H1 (cell line): ENCODE data around the gene ARHGEF28. TPM values are rescaled to one million over a fixed set of nuclear protein-coding genes. Genes with fewer than 3 reads are reported as not detected.

Experiments used
- CTCF ChIA-PET: fragments of 300-600 bp; sonication (Branson Sonifier 250); formaldehyde crosslinking; loops from one replicate; lab custom pipeline; 2021; ENCODE audit not compliant: partially characterized antibody; lab: Charles Lee
- POLR2A ChIA-PET: fragments of 300-600 bp; sonication (Branson Sonifier 250); formaldehyde crosslinking; loops from one replicate; lab custom pipeline; 2021; ENCODE audit warnings: inconsistent platforms; ENCODE audit not compliant: partially characterized antibody; lab: Charles Lee
- DNase-seq, 2 experiments: peaks; one replicate each; pipeline versions ENCODE4 v3.0.0 to v3.0.0-alpha.2; 2010 to 2022; ENCODE audit warnings: low spot score in 2 of 2, low read depth in 1 of 2, mixed read lengths in 1 of 2
- FAIRE-seq: peaks from 2 replicates; lab custom pipeline; 2011; peaks lifted over from hg19 to GRCh38; lab: Jason Lieb, UNC
- H2AFZ ChIP-seq: 2 replicates; pipeline ENCODE4 v1.8.1; 2012; ENCODE audit warnings: low read length, inconsistent platforms
- H2AK5ac ChIP-seq: 2 replicates; pipeline ENCODE4 v1.6.1; 2013; ENCODE audit warnings: low read depth, low read length
- H2BK120ac ChIP-seq: replicated peaks from 2 replicates; pipeline ENCODE3; 2013; ENCODE audit warnings: low read depth, low read length, inconsistent platforms
- H2BK12ac ChIP-seq: 2 replicates; pipeline ENCODE4 v1.6.1; 2013; ENCODE audit warnings: low read depth, low read length
- H2BK15ac ChIP-seq: 2 replicates; pipeline ENCODE4 v1.6.1; 2013; ENCODE audit warnings: low read length
- H2BK20ac ChIP-seq: 2 replicates; pipeline ENCODE4 v1.6.1; 2013; ENCODE audit warnings: low read length
- H2BK5ac ChIP-seq: 2 replicates; pipeline ENCODE4 v1.6.1; 2013; ENCODE audit warnings: low read depth, low read length
- H3K14ac ChIP-seq: 2 replicates; pipeline ENCODE4 v1.6.1; 2013; ENCODE audit warnings: inconsistent platforms; ENCODE audit not compliant: insufficient read length
- H3K18ac ChIP-seq: 2 replicates; pipeline ENCODE4 v1.6.1; 2013; ENCODE audit warnings: low read length; ENCODE audit errors: extremely low read depth
- H3K23ac ChIP-seq: 2 replicates; pipeline ENCODE4 v1.6.1; 2013; ENCODE audit warnings: inconsistent platforms; ENCODE audit not compliant: insufficient read length
- H3K23me2 ChIP-seq: 2 replicates; pipeline ENCODE4 v1.6.1; 2013; ENCODE audit warnings: low read depth, low read length
- H3K27ac ChIP-seq: 2 replicates; pipeline ENCODE4 v1.6.1; 2011; ENCODE audit warnings: low read depth, low read length, inconsistent platforms
- H3K27me3 ChIP-seq, 4 experiments: replicated peaks in 1 of 4; 1 replicate in 1 of 4; 2 replicates in 3 of 4; pipeline versions ENCODE4 v1.6.1 to v1.8.1; 2011 to 2013; ENCODE audit warnings: low read length in 3 of 4, mild to moderate bottlenecking in 3 of 4, inconsistent platforms in 2 of 4, mixed read lengths in 2 of 4, moderate library complexity in 1 of 4; ENCODE audit not compliant: control insufficient read depth in 3 of 4, insufficient read depth in 3 of 4; ENCODE audit errors: extremely low read depth in 1 of 4
- H3K36me3 ChIP-seq, 4 experiments: 2 replicates each; pipeline versions ENCODE4 v1.6.1 to v1.8.1; 2011 to 2013; ENCODE audit warnings: mild to moderate bottlenecking in 4 of 4, low read length in 3 of 4, moderate library complexity in 2 of 4, control low read depth in 1 of 4, inconsistent platforms in 1 of 4; ENCODE audit not compliant: insufficient read depth in 4 of 4, control insufficient read depth in 2 of 4
- H3K4ac ChIP-seq: replicated peaks from 2 replicates; pipeline ENCODE3; 2013; ENCODE audit warnings: low read length, low read depth, mixed read lengths, inconsistent platforms; ENCODE audit not compliant: insufficient read length
- H3K4me1 ChIP-seq, 4 experiments: replicated peaks in 1 of 4; 1 replicate in 1 of 4; 2 replicates in 3 of 4; pipeline versions ENCODE4 v1.6.1 to v1.8.1; 2011 to 2013; ENCODE audit warnings: low read length in 3 of 4, inconsistent platforms in 2 of 4, mixed read lengths in 1 of 4; ENCODE audit not compliant: insufficient read depth in 4 of 4, control insufficient read depth in 3 of 4
- H3K4me2 ChIP-seq, 2 experiments: 2 replicates each; pipeline versions ENCODE4 v1.6.1 to v1.8.1; 2011 to 2013; ENCODE audit warnings: low read depth in 2 of 2, low read length in 2 of 2, control low read depth in 1 of 2, inconsistent platforms in 1 of 2, mild to moderate bottlenecking in 1 of 2; ENCODE audit not compliant: insufficient read depth in 1 of 2
- H3K4me3 ChIP-seq, 4 experiments: fragments of 200-600, 300-600 bp in 1 of 4; sonication (generic), shearing (Covaris generic), sonication (Bioruptor Twin) in 1 of 4; 2 replicates each; pipeline versions ENCODE4 v1.5.1 to v1.8.1; 2011 to 2016; ENCODE audit warnings: low read length in 4 of 4, low read depth in 3 of 4, control low read depth in 2 of 4, inconsistent platforms in 2 of 4, mild to moderate bottlenecking in 2 of 4, mixed read lengths in 1 of 4, moderate library complexity in 1 of 4; ENCODE audit not compliant: insufficient read depth in 2 of 4; ENCODE audit errors: extremely low read depth in 1 of 4
- H3K56ac ChIP-seq: replicated peaks from 2 replicates; pipeline ENCODE3; 2013; ENCODE audit warnings: low read depth, mild to moderate bottlenecking, mixed read lengths, low read length, inconsistent platforms; ENCODE audit not compliant: insufficient read length
- H3K79me1 ChIP-seq: 2 replicates; pipeline ENCODE4 v1.6.1; 2013; ENCODE audit warnings: low read depth, low read length, control low read depth
- H3K79me2 ChIP-seq, 2 experiments: 2 replicates each; pipeline versions ENCODE4 v1.6.1 to v1.8.1; 2012 to 2013; ENCODE audit warnings: low read length in 2 of 2, mild to moderate bottlenecking in 2 of 2, inconsistent platforms in 1 of 2; ENCODE audit not compliant: insufficient read depth in 2 of 2, control insufficient read depth in 1 of 2
- H3K9ac ChIP-seq, 4 experiments: replicated peaks in 1 of 4; 1 replicate in 1 of 4; 2 replicates in 3 of 4; pipeline versions ENCODE4 v1.6.1 to v1.8.1; 2011 to 2013; ENCODE audit warnings: low read depth in 3 of 4, low read length in 3 of 4, control low read depth in 2 of 4, mild to moderate bottlenecking in 2 of 4, moderate library complexity in 2 of 4, inconsistent platforms in 1 of 4; ENCODE audit errors: extremely low read depth in 1 of 4
- H3K9me3 ChIP-seq, 2 experiments: 2 replicates each; pipeline versions ENCODE4 v1.6.1 to v1.8.1; 2012 to 2013; ENCODE audit warnings: mild to moderate bottlenecking in 2 of 2, moderate library complexity in 2 of 2, control low read depth in 1 of 2, inconsistent platforms in 1 of 2, low read depth in 1 of 2, low read length in 1 of 2, mixed read lengths in 1 of 2; ENCODE audit not compliant: insufficient read depth in 2 of 2
- H4K20me1 ChIP-seq, 2 experiments: replicated peaks in 1 of 2; 2 replicates each; pipeline versions ENCODE3 to v1.8.1; 2011 to 2013; ENCODE audit warnings: inconsistent platforms in 2 of 2, low read length in 2 of 2, mild to moderate bottlenecking in 1 of 2; ENCODE audit not compliant: insufficient read depth in 2 of 2, control insufficient read depth in 1 of 2
- H4K5ac ChIP-seq: 2 replicates; pipeline ENCODE4 v1.6.1; 2013; ENCODE audit warnings: low read length, low read depth, mixed read lengths, inconsistent platforms; ENCODE audit not compliant: insufficient read length
- H4K8ac ChIP-seq: 2 replicates; pipeline ENCODE4 v1.8.0; 2013; ENCODE audit warnings: mild to moderate bottlenecking, moderate library complexity, low read length, inconsistent platforms; ENCODE audit not compliant: insufficient read depth; ENCODE audit errors: extremely low read depth
- H4K91ac ChIP-seq: replicated peaks from 2 replicates; pipeline ENCODE3; 2013; ENCODE audit warnings: low read length, mixed read lengths, inconsistent platforms; ENCODE audit not compliant: insufficient read length
- CBX8 ChIP-seq: fragments of 300-800, 300-1000 bp; sonication (generic); IDR thresholded peaks from 2 replicates; pipeline ENCODE4 v1.7.1; 2016; ENCODE audit warnings: low read depth, low read length, borderline replicate concordance
- CHD2 ChIP-seq: IDR thresholded peaks from 2 replicates; pipeline ENCODE4 v1.6.1; 2012; ENCODE audit warnings: low read length, improper control_type of control experiment
- CREB1 ChIP-seq: IDR thresholded peaks from 2 replicates; pipeline ENCODE4 v1.6.1; 2012; ENCODE audit warnings: inconsistent platforms
- WGBS, 2 experiments: shearing (Covaris generic) in 1 of 2; methylation state at CpG; one replicate each; pipeline versions ENCODE4 v1.1.6 to v1.1.7; 2013 to 2015; ENCODE audit warnings: low lambda C conversion rate in 2 of 2, mixed read lengths in 2 of 2, inconsistent platforms in 1 of 2, low coverage in 1 of 2, missing lambda C conversion rate in 1 of 2; ENCODE audit not compliant: insufficient replicate concordance in 2 of 2, insufficient coverage in 1 of 2, insufficient read length in 1 of 2; ENCODE audit errors: extremely low coverage in 1 of 2, missing lambda C conversion rate in 1 of 2; 5-methylcytosine and 5-hydroxymethylcytosine counted together
- polyA plus RNA-seq, 7 experiments: library from polyadenylated mRNA; depleted of rRNA in 3 of 7; stranded (reverse) in 5 of 7; unstranded in 2 of 7; fragments of >200 nt in 5 of 7; fragments of 200-250 nt in 2 of 7; gene quantifications; 1 replicate in 5 of 7; 2 replicates in 1 of 7; 4 replicates in 1 of 7; pipeline versions ENCODE4 v1.2.1 to v1.2.3, GENCODE V29; 2011 to 2013; ENCODE audit warnings: missing spikeins in 2 of 7, mixed read lengths in 2 of 7
- total RNA-seq: library from RNA; stranded (reverse); fragmentation: NEBNext Ultra II Directional; extraction: Animal tissue kit (Norgen Biotek cat#: 25700); gene quantifications from 2 replicates; pipeline ENCODE4 v1.2.1, GENCODE V29; 2021

Gene ARHGEF28
- total and polyA plus RNA-seq, 2 of the 8 experiments (the other 6 are each of a cell fraction or from before 2014, with no cell fraction given) = 0.33 to 1.0 TPM

- no peaks in the 10 kb centered on the region for H3K9me3 ChIP-seq
- H2BK20ac ChIP-seq = no peak overlapping the region
- H3K27ac ChIP-seq = no peak overlapping the region
- TF ChIP-seq CBX8 = no peak
- no peak for TF ChIP-seq CHD2
- no peak for TF ChIP-seq CREB1
- no peak overlapping the region for H3K18ac ChIP-seq
- WGBS, 2 experiments = 89% methylated on average over 8 of the region's 8 CpGs; no CpG with 5 or more reads in 1 of the 2 experiments
- no peak overlapping the region for H4K5ac ChIP-seq
- no peak overlapping the region for H4K91ac ChIP-seq
- no peak for DNase-seq
- no peaks in the 10 kb centered on the region for H3K79me2 ChIP-seq
- no peaks in the 10 kb centered on the region for H3K79me1 ChIP-seq
- no peak overlapping the region for H3K4ac ChIP-seq
- H4K8ac ChIP-seq = no peak overlapping the region
- no peak for FAIRE-seq
- H3K23ac ChIP-seq = no peak overlapping the region
- peak overlapping the region in 1 of 4 experiments; percentile 34; a peak in 1 of 7 replicates for H3K9ac ChIP-seq
- no peaks in the 10 kb centered on the region for H4K20me1 ChIP-seq
- H2BK5ac ChIP-seq = no peak overlapping the region
- no peaks in the 10 kb centered on the region for H3K36me3 ChIP-seq
- no peak overlapping the region for H3K4me3 ChIP-seq
- no peaks in the 10 kb centered on the region for H3K4me1 ChIP-seq
- H3K14ac ChIP-seq = no peak overlapping the region
- H2BK12ac ChIP-seq = no peak overlapping the region
- ChIA-PET POLR2A (no interaction called here), CTCF (interaction anchor here (0.9 to 2.0 kb wide), 3 partner anchors 9 to 186 kb away, joined by 6 to 7 read pairs (median 7); no protein-coding TSS in a partner anchor)
- no peaks in the 10 kb centered on the region for H3K27me3 ChIP-seq
- H2AK5ac ChIP-seq = no peak overlapping the region
- H3K4me2 ChIP-seq = no peak overlapping the region
- H2BK15ac ChIP-seq = no peak overlapping the region
- no peak overlapping the region for H2AFZ ChIP-seq
- no peak overlapping the region for H3K56ac ChIP-seq
- no peak overlapping the region for H2BK120ac ChIP-seq
- H3K23me2 ChIP-seq = no peaks in the 10 kb centered on the region
Observed at GRCh38 chr5:73605223-73606087, 20.5 kb upstream of the ARHGEF28 start.
